GM10266 (cell line): ENCODE data around the gene LRRC49.
"Not testable (repeated sequence)": the region's sequence is repeated elsewhere in the genome, so short reads cannot be mapped to it uniquely, and the experiment has no call there.

ENCODE experiments used
- DNase-seq: peaks from one replicate; pipeline ENCODE4 v3.0.0; 2012; ENCODE audit errors: extremely low spot score
- TF ChIP-seq, protein P1 (sequence below): IDR thresholded peaks from 2 replicates; pipeline ENCODE4 v1.5.1; 2012; ENCODE audit warnings: mild to moderate bottlenecking, low read depth; ENCODE audit not compliant: control insufficient read depth, insufficient read depth; ENCODE audit errors: missing control alignments

LRRC49 gene

DNA sequence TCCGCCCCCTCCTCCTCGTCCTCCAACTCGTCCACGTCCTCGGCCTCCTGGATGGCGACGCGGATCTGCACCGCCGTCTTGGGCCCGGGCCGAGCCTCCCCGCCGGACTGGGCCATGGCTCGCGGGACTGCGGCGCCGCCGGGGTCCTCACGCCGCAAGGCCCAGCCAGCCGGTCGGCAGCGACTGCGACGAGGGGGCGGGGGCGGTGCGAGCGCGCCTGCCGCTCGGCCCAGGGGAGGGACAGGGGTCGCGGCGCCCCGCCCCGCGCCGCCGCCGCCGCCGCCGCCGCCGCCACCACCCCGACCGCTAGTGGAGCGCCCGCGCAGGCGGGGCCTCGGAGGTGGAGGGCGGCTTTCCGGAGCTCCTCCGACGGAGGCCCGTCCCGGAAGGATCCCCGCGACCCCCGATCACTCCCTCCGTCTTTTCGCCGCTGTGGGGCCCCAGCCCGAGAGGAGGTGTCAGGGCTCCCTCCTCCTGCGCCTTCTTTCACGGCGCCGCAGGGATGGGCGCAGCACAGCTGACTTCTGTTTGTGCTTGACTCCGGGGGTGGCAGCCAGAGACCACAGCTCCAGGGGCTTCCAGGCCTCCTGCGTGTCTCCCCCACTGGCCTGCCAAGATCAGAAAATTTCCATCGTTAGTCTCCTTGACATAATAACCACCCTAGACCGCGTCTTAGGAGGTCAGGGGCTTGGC, 38.5 kb upstream of the LRRC49 start, which contains the start of gene LARP6:
Gene LARP6, minus strand, starts transcription at position 185 of the 693 bp plus-strand sequence. Its CDS starts 69 bp downstream, at position 116.
- DNase-seq: peak; percentile 84
- TF ChIP-seq, protein P1, sequence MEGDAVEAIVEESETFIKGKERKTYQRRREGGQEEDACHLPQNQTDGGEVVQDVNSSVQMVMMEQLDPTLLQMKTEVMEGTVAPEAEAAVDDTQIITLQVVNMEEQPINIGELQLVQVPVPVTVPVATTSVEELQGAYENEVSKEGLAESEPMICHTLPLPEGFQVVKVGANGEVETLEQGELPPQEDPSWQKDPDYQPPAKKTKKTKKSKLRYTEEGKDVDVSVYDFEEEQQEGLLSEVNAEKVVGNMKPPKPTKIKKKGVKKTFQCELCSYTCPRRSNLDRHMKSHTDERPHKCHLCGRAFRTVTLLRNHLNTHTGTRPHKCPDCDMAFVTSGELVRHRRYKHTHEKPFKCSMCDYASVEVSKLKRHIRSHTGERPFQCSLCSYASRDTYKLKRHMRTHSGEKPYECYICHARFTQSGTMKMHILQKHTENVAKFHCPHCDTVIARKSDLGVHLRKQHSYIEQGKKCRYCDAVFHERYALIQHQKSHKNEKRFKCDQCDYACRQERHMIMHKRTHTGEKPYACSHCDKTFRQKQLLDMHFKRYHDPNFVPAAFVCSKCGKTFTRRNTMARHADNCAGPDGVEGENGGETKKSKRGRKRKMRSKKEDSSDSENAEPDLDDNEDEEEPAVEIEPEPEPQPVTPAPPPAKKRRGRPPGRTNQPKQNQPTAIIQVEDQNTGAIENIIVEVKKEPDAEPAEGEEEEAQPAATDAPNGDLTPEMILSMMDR: no peak

DNA sequence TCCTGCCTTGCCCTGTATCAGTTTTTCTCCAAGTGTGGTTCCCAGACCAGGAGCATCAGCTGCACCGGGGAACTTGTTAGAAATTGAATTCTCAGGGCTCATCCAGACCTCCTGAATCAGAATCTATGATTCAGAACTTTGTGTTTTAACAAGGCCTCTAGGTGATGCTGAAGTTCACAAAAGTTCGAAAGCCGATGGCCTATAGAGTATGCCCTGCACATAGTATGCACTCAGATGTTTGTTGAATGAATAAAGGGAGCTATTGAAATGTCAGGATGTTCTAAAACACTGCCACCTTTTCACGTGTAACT, 38.0 kb upstream of the LRRC49 start:
- no peak for DNase-seq
- TF ChIP-seq, protein P1: no peak

GRCh38 chr15:70855764-70856163, 36.9 kb upstream of the LRRC49 start:
- DNase-seq: peak; percentile 43
- TF ChIP-seq, protein P1: no peak

DNA sequence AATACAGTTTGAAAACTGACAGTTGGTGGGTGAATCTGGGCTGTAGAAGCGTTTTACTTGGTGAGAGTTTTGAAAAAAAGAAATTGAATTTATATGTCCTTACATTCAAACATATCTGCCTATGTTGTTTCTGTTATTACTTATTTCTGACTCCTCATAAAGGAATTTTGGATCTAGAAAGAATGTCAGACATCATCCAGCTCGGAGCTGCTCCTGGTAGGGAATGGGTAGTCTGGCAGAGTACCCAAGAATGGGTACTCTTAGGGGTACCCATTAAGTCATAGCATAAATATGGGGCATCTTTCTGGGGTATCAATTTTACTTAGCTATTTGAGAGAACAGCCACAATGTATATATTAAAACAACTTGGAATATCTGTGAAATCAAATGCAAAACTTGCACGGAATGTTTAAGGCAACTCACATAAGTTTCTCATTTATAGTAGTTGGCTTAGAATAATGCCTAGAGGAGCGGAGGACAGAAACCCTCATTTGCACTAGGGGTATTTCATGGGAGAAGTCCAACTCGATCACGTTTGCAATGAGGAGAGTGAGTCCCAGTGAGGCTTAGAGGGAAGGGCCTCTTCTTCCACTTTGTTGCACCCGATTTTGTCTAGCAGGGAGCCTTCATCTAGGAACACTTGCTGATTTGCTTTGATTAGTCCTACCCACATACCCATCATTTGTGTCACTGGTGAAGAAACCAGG, 36.3 kb upstream of the LRRC49 start:
- DNase-seq: no peak

GRCh38 chr15:70856884-70857561, 35.6 kb upstream of the LRRC49 start:
- TF ChIP-seq, protein P1: no peak
- DNase-seq: no peak

More for the DNA sequence above, 36.3 kb upstream of the LRRC49 start:
- TF ChIP-seq, protein P1: no peak

DNA sequence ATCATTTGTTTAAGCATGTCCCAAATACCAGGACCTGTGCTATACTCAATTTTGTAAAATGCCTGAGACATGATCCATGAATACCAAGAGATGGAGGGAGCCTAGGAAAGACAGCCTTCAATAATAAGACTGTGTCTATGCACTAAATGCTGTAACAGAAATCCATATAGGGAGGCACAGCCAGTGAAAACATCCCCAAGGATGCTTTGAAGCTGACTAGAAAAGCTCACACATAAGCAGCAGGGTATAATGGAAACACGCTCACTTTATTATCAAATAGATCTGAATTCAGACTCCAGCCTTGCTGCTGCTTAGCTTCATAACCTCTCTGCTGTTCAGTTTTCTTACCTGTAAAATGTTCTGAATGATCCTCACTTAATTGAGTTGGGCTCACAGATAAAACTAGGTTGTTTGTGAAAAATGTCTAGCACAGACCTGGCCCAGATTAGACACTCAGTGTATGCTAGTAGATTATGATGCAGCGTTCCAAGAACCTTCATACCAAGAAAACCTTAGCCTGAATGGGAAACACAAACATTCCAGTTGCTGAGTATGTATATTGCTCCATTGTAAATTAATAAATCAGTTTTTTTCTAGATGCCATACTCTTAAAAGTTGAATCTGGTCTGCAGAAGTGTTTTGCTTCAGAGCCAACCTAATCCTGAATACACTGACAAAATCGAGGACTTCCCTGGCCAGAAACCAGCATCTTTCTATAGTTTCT, 34.9 kb upstream of the LRRC49 start:
- TF ChIP-seq, protein P1: no peak
- DNase-seq: no peak

GRCh38 chr15:70858614-70859321, 33.9 kb upstream of the LRRC49 start:
- not testable (repeated sequence) for DNase-seq
